ENCODE measurements around the gene AFG1L. TPM values are rescaled to one million over a fixed set of nuclear protein-coding genes. Genes with fewer than 3 reads are reported as not detected.
"Not testable (repeated sequence)": the region's sequence is repeated elsewhere in the genome, so short reads cannot be mapped to it uniquely, and the experiment has no call there.

AFG1L gene
- total and polyA plus RNA-seq, 8 donors: 0.45 to 18.5 (median 2.9) TPM; not detected in 1

DNA sequence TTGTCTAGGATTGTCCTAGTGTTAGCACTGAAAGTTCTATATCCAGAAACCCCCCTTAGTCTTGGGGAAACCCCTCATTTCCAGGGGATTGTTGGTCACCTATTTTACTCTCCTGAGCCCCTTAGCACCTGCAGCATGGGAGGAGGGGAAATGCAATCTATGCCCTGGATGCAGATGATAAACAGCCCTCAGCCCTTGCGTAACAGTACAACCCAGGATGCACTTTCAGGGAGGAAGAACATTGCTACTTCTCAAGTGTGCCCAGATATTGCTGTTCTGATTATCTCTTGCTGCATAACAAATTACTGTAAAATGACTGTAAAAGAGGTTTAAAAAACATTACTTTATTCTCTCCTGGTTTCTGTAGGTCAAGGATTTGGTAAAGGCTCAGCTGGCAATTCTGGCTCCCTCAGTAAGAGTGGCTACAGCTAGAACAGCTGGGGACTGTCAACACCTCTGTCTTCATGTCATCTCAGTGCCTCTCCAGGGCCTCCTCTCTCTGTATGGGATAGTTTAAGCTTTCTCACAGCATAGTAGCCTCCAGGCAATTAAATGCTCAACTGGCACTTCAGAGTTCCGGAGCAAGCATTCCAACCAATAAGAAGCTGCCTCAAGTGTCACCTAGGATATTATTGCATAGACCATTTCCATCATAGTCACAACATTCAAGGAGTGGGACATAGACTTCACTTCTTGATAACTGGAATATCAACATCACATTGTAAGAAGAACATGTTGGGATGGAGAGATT, 148.1 kb downstream of the AFG1L start:
- no peaks in the 10 kb centered on the region for H3K36me3 ChIP-seq
- H3K4me1 ChIP-seq: no peaks in the 10 kb centered on the region
- H3K4me3 ChIP-seq: no peak overlapping the region
- WGBS, 5 donors: 93 to 100% (median 95%) methylated on average over 2 of the region's 2 CpGs
- intact Hi-C loops (cut with DNase I; ENCODE audit: low total_unique reads): no loop called here
- DNase-seq: no peak
- no peaks in the 10 kb centered on the region for H3K27me3 ChIP-seq
- H3K27ac ChIP-seq: no peak overlapping the region
- no peaks in the 10 kb centered on the region for H3K9me3 ChIP-seq
- TF ChIP-seq POLR2A (IDR thresholded peaks at IDR 0.05) (no peak), POLR2AphosphoS5 (IDR thresholded peaks at IDR 0.05) (no peak), EP300 (IDR thresholded peaks at IDR 0.05) (no peak)
- TF ChIP-seq, protein P1, sequence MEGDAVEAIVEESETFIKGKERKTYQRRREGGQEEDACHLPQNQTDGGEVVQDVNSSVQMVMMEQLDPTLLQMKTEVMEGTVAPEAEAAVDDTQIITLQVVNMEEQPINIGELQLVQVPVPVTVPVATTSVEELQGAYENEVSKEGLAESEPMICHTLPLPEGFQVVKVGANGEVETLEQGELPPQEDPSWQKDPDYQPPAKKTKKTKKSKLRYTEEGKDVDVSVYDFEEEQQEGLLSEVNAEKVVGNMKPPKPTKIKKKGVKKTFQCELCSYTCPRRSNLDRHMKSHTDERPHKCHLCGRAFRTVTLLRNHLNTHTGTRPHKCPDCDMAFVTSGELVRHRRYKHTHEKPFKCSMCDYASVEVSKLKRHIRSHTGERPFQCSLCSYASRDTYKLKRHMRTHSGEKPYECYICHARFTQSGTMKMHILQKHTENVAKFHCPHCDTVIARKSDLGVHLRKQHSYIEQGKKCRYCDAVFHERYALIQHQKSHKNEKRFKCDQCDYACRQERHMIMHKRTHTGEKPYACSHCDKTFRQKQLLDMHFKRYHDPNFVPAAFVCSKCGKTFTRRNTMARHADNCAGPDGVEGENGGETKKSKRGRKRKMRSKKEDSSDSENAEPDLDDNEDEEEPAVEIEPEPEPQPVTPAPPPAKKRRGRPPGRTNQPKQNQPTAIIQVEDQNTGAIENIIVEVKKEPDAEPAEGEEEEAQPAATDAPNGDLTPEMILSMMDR (IDR thresholded peaks at IDR 0.05): no peak

DNA sequence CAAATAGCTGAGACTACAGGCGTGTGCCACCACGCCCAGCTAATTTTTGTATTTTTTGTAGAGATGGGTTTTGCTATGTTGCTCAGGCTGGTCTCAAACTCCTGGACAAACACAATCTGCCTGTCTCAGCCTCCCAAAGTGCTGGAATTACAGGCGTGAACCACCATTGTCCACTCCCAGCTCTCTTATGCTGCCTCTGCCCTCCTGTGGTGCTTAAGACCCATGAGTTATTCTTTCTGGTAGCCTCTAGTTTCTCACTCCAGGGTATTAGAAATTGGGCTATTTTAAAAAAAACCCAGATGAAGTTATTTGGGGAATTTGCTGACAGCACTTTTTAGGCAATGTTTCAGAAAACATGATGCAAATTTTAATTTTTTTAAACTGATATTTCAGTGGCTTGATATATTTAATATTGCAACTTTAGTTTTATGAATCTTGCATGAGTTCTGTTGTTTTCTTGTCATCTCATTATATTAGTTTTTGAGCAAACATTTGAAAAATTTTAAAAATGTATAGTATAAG, 151.8 kb downstream of the AFG1L start:
- Histone ChIP-seq H3K27ac (no peak overlapping the region), H3K4me3 (no peak overlapping the region), H3K27me3 (no peaks in the 10 kb centered on the region), H3K4me1 (no peaks in the 10 kb centered on the region), H3K36me3 (no peaks in the 10 kb centered on the region), H3K9me3 (no peaks in the 10 kb centered on the region)
- intact Hi-C loops (cut with DNase I; ENCODE audit: low total_unique reads): no loop called here
- WGBS, 5 donors: 94 to 100% (median 96%) methylated on average over 3 of the region's 3 CpGs
- DNase-seq: peak in 1 of 2 donors; percentile 9
- TF ChIP-seq, protein P1 (IDR thresholded peaks at IDR 0.05): no peak
- TF ChIP-seq POLR2AphosphoS5 (IDR thresholded peaks at IDR 0.05) (no peak), EP300 (IDR thresholded peaks at IDR 0.05) (no peak), POLR2A (IDR thresholded peaks at IDR 0.05) (no peak)

DNA sequence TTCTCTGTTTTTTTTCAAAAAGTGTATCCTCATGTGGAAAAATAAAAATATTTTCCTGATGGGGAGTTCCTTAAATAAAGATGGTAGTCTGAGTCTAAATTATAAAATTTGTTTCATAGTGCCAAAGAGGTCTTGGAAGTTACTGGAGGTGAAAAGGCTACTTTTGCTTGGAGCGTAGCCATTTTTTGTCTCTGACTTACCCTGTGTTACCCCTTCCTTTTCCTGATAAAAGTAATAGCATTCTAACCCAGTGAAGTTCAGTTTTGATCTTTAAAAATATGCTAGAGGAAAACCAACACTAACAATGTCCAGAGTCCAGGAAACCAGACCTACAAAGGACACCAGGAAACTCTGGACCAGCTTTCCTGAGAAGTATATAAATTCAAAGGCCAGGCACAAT, 153.6 kb downstream of the AFG1L start:
- Histone ChIP-seq H3K27ac (no peak overlapping the region), H3K9me3 (no peaks in the 10 kb centered on the region), H3K4me3 (no peak overlapping the region), H3K27me3 (no peaks in the 10 kb centered on the region), H3K4me1 (no peaks in the 10 kb centered on the region), H3K36me3 (no peaks in the 10 kb centered on the region)
- TF ChIP-seq EP300 (IDR thresholded peaks at IDR 0.05) (no peak), POLR2A (IDR thresholded peaks at IDR 0.05) (no peak), POLR2AphosphoS5 (IDR thresholded peaks at IDR 0.05) (no peak)
- WGBS, 5 donors: 79 to 94% (median 89%) methylated on average over 1 of the region's 1 CpG
- intact Hi-C loops (cut with DNase I; ENCODE audit: low total_unique reads): no loop called here
- DNase-seq: no peak

DNA sequence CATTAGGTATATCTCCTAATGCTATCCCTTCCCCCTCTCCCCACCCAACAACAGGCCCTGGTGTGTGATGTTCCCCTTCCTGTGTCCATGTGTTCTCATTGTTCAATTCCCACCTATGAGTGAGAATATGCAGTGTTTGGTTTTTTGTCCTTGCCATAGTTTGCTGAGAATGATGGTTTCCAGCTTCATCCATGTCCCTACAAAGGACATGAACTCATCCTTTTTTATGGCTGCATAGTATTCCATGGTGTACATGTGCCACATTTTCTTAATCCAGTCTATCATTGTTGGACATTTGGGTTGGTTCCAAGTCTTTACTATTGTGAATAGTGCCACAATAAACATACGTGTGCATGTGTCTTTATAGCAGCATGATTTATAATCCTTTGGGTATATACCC, 154.9 kb downstream of the AFG1L start:
- 83 to 100% methylated on average over 1 of the region's 1 CpG; no CpG with 5 or more reads in 3 of the 5 donors for whole genome bisulfite sequencing, 5 donors
- H3K4me1 ChIP-seq; H3K36me3 ChIP-seq; intact Hi-C loops (cut with DNase I; ENCODE audit: low total_unique reads); H3K27me3 ChIP-seq; H3K27ac ChIP-seq; H3K4me3 ChIP-seq; DNase-seq; H3K9me3 ChIP-seq: not testable (repeated sequence)

DNA sequence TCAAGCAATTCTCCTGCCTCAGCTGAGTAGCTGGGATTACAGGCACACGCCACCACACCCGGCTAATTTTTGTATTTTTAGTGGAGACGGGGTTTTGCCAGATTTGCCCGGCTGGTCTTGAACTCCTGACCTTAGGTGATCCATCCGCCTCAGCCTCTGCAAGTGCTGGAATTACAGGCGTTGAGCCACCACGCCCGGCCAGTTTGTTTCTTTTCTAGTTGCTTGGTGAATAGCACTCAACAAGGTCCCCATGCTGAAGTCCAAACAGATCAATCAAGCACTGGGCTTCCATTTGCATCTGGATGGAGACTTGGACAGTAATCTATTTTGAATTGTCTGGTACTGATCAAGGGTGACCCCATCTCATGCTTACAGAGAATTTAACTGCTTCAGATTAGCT, 157.0 kb downstream of the AFG1L start:
- WGBS, 5 donors: 82 to 93% (median 89%) methylated on average over 8 of the region's 8 CpGs
- no peaks in the 10 kb centered on the region for H3K9me3 ChIP-seq
- H3K27me3 ChIP-seq: no peaks in the 10 kb centered on the region
- no peak for TF ChIP-seq EP300 (IDR thresholded peaks at IDR 0.05)
- TF ChIP-seq POLR2AphosphoS5 (IDR thresholded peaks at IDR 0.05): no peak
- no peak for TF ChIP-seq POLR2A (IDR thresholded peaks at IDR 0.05)
- TF ChIP-seq, protein P1 (IDR thresholded peaks at IDR 0.05): no peak
- no peaks in the 10 kb centered on the region for H3K4me1 ChIP-seq
- intact Hi-C loops (cut with DNase I; ENCODE audit: low total_unique reads): no loop called here
- no peak overlapping the region for H3K4me3 ChIP-seq
- H3K36me3 ChIP-seq: no peaks in the 10 kb centered on the region
- peak overlapping the region in 1 of 5 donors; percentile 30 for H3K27ac ChIP-seq
- no peak for DNase-seq

All from stomach (tissue), 9 donors.